Tracheal epithelial cell (primary cell): ENCODE data around the gene DHX35. TPM values are rescaled to one million over a fixed set of nuclear protein-coding genes. Genes with fewer than 3 reads are reported as not detected.

Source experiments
- total RNA-seq: library from RNA; depleted of rRNA; stranded (reverse); fragments of >200 nt; gene quantifications from 2 replicates; pipeline ENCODE4 v1.2.1, GENCODE V29; 2014

DHX35 gene
- 7.0 and 8.7 TPM in 2 replicates for total RNA-seq

GRCh38 chr20:38962044-38962927 is at the start of gene DHX35:
Gene DHX35 (plus strand): TSS chr20:38962344. CDS start chr20:38962368, 24 bp downstream.

GRCh38 chr20:38926142-38926933 is 35.8 kb upstream of the DHX35 start, which contains the start of gene FAM83D:
Gene FAM83D (plus strand): TSS chr20:38926417. CDS start chr20:38926443, 26 bp downstream.

Other genes with a start within 250 kb of the DHX35 start
- gene SLC32A1, start 237.9 kb upstream of the DHX35 start, total RNA-seq, result not detected in 2 replicates
- 8.7 and 11.5 TPM in 2 replicates for gene ACTR5, start 213.9 kb upstream of the DHX35 start, total RNA-seq
- gene PPP1R16B, start 156.6 kb upstream of the DHX35 start, total RNA-seq, result 0.24 and 0.43 TPM in 2 replicates
- 3.6 TPM in 2 replicates for gene FAM83D, start 35.9 kb upstream of the DHX35 start, total RNA-seq